DLD1 (cell line): ENCODE measurements around the gene TPX2.
"Not testable (repeated sequence)": the region's sequence is repeated elsewhere in the genome, so short reads cannot be mapped to it uniquely, and the experiment has no call there.

Experiments used
- in situ Hi-C: cut with HindIII; loops from 2 replicates; pipeline ENCODE4 v1.10.0; 2017; ENCODE audit warnings: low sequenced_read_pairs

The TPX2 gene

GRCh38 chr20:31811796-31812728 lies 73.0 kb downstream of the TPX2 start:
- in situ Hi-C loops, result no loop called here

- in situ Hi-C loops, result no loop called here
Measured at GRCh38 chr20:31813611-31814010, 74.5 kb downstream of the TPX2 start.

- in situ Hi-C loops, result not testable (repeated sequence)
Measured at GRCh38 chr20:31814142-31814541, 75.1 kb downstream of the TPX2 start.

- in situ Hi-C loops, result no loop called here
Measured at GRCh38 chr20:31815408-31816188, 76.5 kb downstream of the TPX2 start.

GRCh38 chr20:31816221-31816620 lies 77.1 kb downstream of the TPX2 start:
- in situ Hi-C loops, result no loop called here

DNA sequence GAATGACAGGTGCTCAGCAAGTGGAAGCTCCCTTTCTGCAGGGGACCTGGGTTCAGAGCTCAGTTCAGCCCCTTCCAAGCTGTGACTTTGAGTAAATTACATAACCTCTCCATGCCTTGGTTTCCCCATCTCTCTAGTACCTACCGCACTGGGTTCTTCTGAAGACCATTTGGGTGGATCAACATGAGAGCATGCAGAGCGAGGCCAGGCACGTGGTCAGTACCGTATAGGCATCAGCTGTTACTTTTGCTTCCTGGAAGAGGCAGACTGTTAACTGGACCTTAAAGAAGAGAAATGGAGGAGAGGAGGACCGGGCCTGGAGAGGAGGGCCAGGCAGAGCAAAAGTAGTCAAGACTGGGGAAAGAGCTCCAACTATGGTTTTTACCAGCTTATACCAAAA lies 78.4 kb downstream of the TPX2 start:
- in situ Hi-C loops, result no loop called here

GRCh38 chr20:31818376-31818908 lies 79.4 kb downstream of the TPX2 start:
- in situ Hi-C loops, result no loop called here

DNA sequence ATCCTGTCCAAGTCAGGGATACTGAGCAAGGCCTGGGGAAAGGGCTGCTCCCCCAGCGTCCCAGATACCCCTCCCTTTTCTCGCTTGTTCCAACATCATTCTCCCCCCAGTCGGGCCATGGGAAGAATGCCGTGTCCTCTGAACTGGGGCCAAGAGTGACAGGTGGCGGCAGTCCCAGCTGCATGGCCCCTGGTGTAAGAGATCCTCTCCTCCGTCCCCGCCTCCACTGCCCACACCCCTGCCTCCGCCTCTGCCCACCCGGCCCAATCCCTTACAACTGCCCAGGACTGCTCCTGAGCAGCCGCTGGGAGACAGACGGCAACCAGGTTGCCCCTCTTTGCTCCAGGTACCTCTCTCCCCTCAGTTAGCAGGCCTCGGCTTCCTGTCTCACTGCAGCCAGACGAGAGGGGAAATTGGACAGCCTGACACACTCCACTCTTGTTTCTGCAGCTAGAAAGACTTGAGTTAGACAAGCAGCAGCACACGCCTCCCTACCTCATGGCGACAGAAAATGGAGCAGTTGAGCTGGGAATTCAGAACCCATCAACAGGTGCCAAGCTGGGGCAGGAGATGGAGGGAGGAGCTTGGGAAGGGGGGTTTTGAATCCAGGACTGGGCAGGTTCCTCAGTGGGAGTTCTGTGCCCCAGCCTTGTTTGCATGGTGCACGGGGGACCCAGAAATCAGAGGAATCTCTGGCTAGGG lies 80.1 kb downstream of the TPX2 start, which contains the start of gene MYLK2:
Gene MYLK2, plus strand, starts transcription at position 274 of the 702 bp plus-strand sequence. Its CDS starts 225 bp downstream, at position 499.
- in situ Hi-C loops, result no loop called here

DNA sequence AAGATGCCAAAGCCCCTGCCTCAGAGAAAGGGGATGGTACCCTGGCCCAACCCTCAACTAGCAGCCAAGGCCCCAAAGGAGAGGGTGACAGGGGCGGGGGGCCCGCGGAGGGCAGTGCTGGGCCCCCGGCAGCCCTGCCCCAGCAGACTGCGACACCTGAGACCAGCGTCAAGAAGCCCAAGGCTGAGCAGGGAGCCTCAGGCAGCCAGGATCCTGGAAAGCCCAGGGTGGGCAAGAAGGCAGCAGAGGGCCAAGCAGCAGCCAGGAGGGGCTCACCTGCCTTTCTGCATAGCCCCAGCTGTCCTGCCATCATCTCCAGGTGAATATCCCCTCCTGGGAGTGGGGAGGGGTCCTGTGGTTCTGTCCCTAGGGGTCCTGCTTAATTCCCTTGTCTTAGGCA lies 81.1 kb downstream of the TPX2 start:
- in situ Hi-C loops, result no loop called here

DNA sequence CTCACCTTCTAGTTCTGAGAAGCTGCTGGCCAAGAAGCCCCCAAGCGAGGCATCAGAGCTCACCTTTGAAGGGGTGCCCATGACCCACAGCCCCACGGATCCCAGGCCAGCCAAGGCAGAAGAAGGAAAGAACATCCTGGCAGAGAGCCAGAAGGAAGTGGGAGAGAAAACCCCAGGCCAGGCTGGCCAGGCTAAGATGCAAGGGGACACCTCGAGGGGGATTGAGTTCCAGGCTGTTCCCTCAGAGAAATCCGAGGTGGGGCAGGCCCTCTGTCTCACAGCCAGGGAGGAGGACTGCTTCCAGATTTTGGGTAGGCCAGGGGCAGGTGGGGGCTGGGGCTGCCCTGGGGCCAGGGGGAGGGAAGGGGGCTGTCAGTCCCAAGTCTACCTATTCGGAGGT lies 82.3 kb downstream of the TPX2 start:
- in situ Hi-C loops, result no loop called here

- in situ Hi-C loops, result no loop called here
Measured at GRCh38 chr20:31822421-31823330, 83.6 kb downstream of the TPX2 start.

- in situ Hi-C loops, result no loop called here
Measured at GRCh38 chr20:31823360-31824124, 84.5 kb downstream of the TPX2 start.

DNA sequence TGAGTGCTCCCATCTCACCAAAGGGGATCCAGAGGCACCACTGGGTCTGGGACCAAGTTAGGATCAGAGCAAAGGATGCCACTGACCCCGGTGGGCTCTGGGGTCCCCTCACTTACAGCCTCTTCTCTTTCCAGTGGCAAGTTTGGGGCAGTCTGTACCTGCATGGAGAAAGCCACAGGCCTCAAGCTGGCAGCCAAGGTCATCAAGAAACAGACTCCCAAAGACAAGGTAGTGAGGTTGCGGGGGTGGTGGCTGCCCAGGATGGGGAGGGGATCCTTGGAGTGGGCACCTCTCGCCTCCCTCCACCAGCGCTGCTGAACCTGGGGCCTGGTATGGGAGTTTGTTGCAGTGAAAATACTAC lies 85.0 kb downstream of the TPX2 start:
- in situ Hi-C loops, result no loop called here

- in situ Hi-C loops, result no loop called here
Measured at GRCh38 chr20:31824554-31825313, 85.6 kb downstream of the TPX2 start.

DNA sequence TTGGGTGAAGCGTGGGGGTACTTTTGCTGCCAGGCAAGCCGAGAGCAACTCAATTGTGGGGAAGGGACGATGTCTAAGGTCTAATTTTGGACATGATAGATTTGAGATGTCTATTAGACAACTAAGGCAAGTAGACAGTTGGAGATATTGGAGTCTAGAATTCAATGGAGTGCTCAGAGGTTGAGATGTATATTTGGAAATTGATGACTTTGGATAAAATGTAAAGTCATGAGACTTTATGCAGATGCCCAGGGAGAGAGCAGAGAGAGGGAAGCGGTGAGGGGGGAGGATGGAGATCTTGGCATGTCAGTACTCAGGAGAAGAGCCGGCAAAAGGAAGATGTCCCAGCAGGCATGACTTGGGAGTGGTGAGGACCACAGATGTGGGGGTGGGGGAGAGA lies 87.0 kb downstream of the TPX2 start:
- in situ Hi-C loops, result no loop called here

GRCh38 chr20:31827059-31827458 lies 88.0 kb downstream of the TPX2 start:
- in situ Hi-C loops, result no loop called here

- in situ Hi-C loops, result not testable (repeated sequence)
Measured at GRCh38 chr20:31828016-31828415, 88.9 kb downstream of the TPX2 start.

GRCh38 chr20:31829731-31830130 lies 90.6 kb downstream of the TPX2 start:
- in situ Hi-C loops, result loop anchor here (10.0 kb wide), 1 partner anchor 115 kb away; no protein-coding TSS in a partner anchor
